Measurements from ENCODE around the gene TFF3. TPM values are rescaled to one million over a fixed set of nuclear protein-coding genes. Genes with fewer than 3 reads are reported as not detected.

The TFF3 gene
- total RNA-seq, 1 experiment from 2014 or later, result not detected

- Histone ChIP-seq H3K27me3 (ENCODE audit: insufficient read depth, low read depth) (no peaks in the 10 kb centered on the region), H3K36me3 (ENCODE audit: low read depth) (no peaks in the 10 kb centered on the region), H3K79me2 (ENCODE audit: low read depth) (no peaks in the 10 kb centered on the region), H3K4me2 (no peak overlapping the region), H2AFZ (no peak overlapping the region), H4K20me1 (ENCODE audit: insufficient read depth) (no peaks in the 10 kb centered on the region), H3F3A (ENCODE audit: insufficient read depth, low read depth) (no peaks in the 10 kb centered on the region), H3K27ac (no peak overlapping the region), H3K9me3 (ENCODE audit: insufficient read depth, low read depth) (no peaks in the 10 kb centered on the region), H3K4me3 (no peak overlapping the region), H3K4me1 (replicated peaks; ENCODE audit: insufficient read depth) (no peaks in the 10 kb centered on the region), H3K9me2 (ENCODE audit: insufficient read depth) (no peaks in the 10 kb centered on the region)
- POLR2A ChIA-PET (ENCODE audit: unreplicated experiment), result no interaction called here
- CTCF ChIA-PET, result no interaction called here
- TF ChIP-seq EZH2 (IDR thresholded peaks at IDR 0.05; ENCODE audit: low read depth) (no peak), CTCF (conservative IDR thresholded peaks at IDR 0.05) (no peak)
- BruUV-seq (replicated peaks), result no TSS peak
- DNase-seq, result no peak
- intact Hi-C loops (cut with micrococcal nuclease; ENCODE audit: unreplicated experiment), result no loop called here
Measured at GRCh38 chr21:42291751-42292562, 23.3 kb downstream of the TFF3 start.

- no peaks in the 10 kb centered on the region for H3F3A ChIP-seq (ENCODE audit: insufficient read depth, low read depth)
- intact Hi-C loops (cut with micrococcal nuclease; ENCODE audit: unreplicated experiment), result no loop called here
- CTCF ChIA-PET, result no interaction called here
- no peak for DNase-seq
- no peak overlapping the region for H2AFZ ChIP-seq
- H3K27ac ChIP-seq, result no peak overlapping the region
- POLR2A ChIA-PET (ENCODE audit: unreplicated experiment), result no interaction called here
- no peaks in the 10 kb centered on the region for H3K9me2 ChIP-seq (ENCODE audit: insufficient read depth)
- H3K27me3 ChIP-seq (ENCODE audit: insufficient read depth, low read depth), result no peaks in the 10 kb centered on the region
- no peaks in the 10 kb centered on the region for H4K20me1 ChIP-seq (ENCODE audit: insufficient read depth)
- no TSS peak for BruUV-seq (replicated peaks)
- no peak overlapping the region for H3K4me2 ChIP-seq
- H3K9me3 ChIP-seq (ENCODE audit: insufficient read depth, low read depth), result no peaks in the 10 kb centered on the region
- H3K4me3 ChIP-seq, result no peak overlapping the region
- H3K4me1 ChIP-seq (replicated peaks; ENCODE audit: insufficient read depth), result no peaks in the 10 kb centered on the region
- no peaks in the 10 kb centered on the region for H3K36me3 ChIP-seq (ENCODE audit: low read depth)
- H3K79me2 ChIP-seq (ENCODE audit: low read depth), result no peaks in the 10 kb centered on the region
- TF ChIP-seq EZH2 (IDR thresholded peaks at IDR 0.05; ENCODE audit: low read depth) (no peak), CTCF (conservative IDR thresholded peaks at IDR 0.05) (no peak)
Measured at GRCh38 chr21:42291003-42291750, 24.0 kb downstream of the TFF3 start.

- H2AFZ ChIP-seq, result no peak overlapping the region
- no peaks in the 10 kb centered on the region for H3K79me2 ChIP-seq (ENCODE audit: low read depth)
- H3K4me2 ChIP-seq, result no peak overlapping the region
- DNase-seq, result no peak
- no peaks in the 10 kb centered on the region for H4K20me1 ChIP-seq (ENCODE audit: insufficient read depth)
- BruUV-seq (replicated peaks), result no TSS peak
- H3K27me3 ChIP-seq (ENCODE audit: insufficient read depth, low read depth), result no peaks in the 10 kb centered on the region
- H3K36me3 ChIP-seq (ENCODE audit: low read depth), result no peaks in the 10 kb centered on the region
- TF ChIP-seq EZH2 (IDR thresholded peaks at IDR 0.05; ENCODE audit: low read depth), result no peak
- no peak for TF ChIP-seq CTCF (conservative IDR thresholded peaks at IDR 0.05)
- no peak overlapping the region for H3K4me3 ChIP-seq
- H3K27ac ChIP-seq, result no peak overlapping the region
- H3K9me2 ChIP-seq (ENCODE audit: insufficient read depth), result no peaks in the 10 kb centered on the region
- H3K4me1 ChIP-seq (replicated peaks; ENCODE audit: insufficient read depth), result no peaks in the 10 kb centered on the region
- no peaks in the 10 kb centered on the region for H3F3A ChIP-seq (ENCODE audit: insufficient read depth, low read depth)
- intact Hi-C loops (cut with micrococcal nuclease; ENCODE audit: unreplicated experiment), result no loop called here
- CTCF ChIA-PET, result no interaction called here
- no peaks in the 10 kb centered on the region for H3K9me3 ChIP-seq (ENCODE audit: insufficient read depth, low read depth)
- POLR2A ChIA-PET (ENCODE audit: unreplicated experiment), result no interaction called here
Measured at GRCh38 chr21:42290505-42290904, 24.7 kb downstream of the TFF3 start.
